Measurements from ENCODE around the gene SHC3. TPM values are rescaled to one million over a fixed set of nuclear protein-coding genes. Genes with fewer than 3 reads are reported as not detected.

The SHC3 gene
- total and polyA plus RNA-seq, 2 donors (not counting 1 experiment from before 2014, with no cell fraction given), result 1.7 to 16.2 TPM

DNA sequence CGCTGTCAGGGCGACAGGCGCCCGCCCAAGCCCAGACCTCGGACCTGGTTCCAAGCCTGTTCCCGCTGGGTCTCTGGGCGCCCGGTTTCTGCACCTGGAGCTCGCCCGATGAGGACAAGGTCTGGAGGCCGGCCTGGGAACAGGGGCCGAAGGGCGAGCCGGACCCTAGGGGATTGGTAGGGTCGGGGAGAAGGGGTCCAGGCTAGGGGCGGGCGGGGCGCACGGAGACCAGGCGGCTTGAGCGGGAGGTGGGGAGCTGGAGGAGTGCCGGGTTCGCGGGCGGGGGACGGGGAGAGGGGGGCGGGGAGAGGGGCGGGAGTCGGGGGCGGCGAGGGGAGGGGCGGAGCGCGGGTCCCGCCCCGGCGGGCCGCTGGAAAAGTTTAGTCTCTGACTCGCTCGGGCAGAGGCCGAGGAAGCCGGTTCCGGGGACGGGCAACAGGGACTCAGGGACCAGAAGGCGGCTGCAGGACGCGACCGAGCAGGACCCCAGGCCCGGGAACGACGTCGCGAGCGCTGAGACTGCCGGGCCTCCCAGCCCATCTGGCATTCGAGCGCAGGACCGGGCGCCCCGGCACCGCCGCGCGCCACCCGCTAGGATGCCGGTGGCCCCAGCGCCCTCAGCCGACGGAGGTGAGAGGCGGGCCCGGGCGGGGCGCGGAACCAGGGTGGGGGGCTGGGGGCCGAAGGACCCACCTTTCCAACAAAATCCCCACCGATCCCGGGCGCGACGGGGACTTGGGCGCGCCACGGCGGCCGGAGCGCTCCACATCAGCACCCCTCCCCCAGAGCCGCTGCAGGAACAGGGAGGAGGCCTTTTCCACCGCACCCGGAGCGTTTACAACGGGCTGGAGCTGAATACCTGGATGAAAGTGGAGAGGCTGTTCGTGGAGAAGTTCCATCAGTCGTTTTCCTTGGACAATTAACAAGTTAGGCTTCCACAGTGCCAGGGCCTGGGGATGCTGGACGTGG is 187.3 kb downstream of the SHC3 start, which contains the start of gene S1PR3:
Gene S1PR3, plus strand, starts transcription at position 403 of the 969 bp plus-strand sequence. CDS start 9,733 bp downstream, outside the sequence.
- peaks cover 25% of the 10 kb centered on the region for H3K79me2 ChIP-seq (ENCODE audit: control insufficient read depth, insufficient read depth, low read length)

DNA sequence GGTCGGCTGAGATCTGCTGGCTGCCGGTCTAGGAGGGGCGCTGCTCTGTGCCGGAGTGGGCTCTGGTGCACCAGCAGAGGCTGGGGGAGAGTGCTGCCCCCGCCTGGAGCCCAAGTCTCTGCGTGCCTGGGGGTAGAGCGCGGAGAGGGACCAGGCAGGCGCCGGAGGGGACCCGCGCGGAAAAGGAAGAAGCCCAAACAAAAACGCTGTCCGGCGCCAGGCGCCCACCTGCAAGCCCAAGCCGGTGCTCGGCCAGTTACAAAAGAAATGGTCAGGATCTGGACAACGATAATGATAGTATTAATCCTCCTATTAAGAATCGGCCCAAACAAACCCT is 187.9 kb downstream of the SHC3 start:
- Histone ChIP-seq H3K79me2 (ENCODE audit: control insufficient read depth, insufficient read depth, low read length) (peaks cover 25% of the 10 kb centered on the region), H3K27ac (ENCODE audit: insufficient read depth, low read length) (no peak overlapping the region), H4K20me1 (ENCODE audit: control insufficient read depth, extremely low read depth, insufficient read depth, low read length) (no peaks in the 10 kb centered on the region), H3K4me1 (ENCODE audit: control insufficient read depth, extremely low read depth, insufficient read depth, low read length) (peaks cover 15% of the 10 kb centered on the region), H3K4me2 (ENCODE audit: extremely low read depth, insufficient read depth, low read length) (peak overlapping the region; percentile 59), H3K27me3 (ENCODE audit: control insufficient read depth, insufficient read depth, low read length) (no peaks in the 10 kb centered on the region), H3K4me3 (replicated peaks in 1 of 4; ENCODE audit: control extremely low read depth in 1 of 4, insufficient read depth in 1 of 4, low read depth in 3 of 4, low read length in 4 of 4) (peak overlapping the region; percentile 27 to 82 (median 37)), H3K9me3 (ENCODE audit: control insufficient read depth, insufficient read depth, low read depth, low read length) (no peaks in the 10 kb centered on the region), H2AFZ (ENCODE audit: low read length) (no peak overlapping the region), H3K36me3 (ENCODE audit: control insufficient read depth, insufficient read depth, low read length) (no peaks in the 10 kb centered on the region), H3K9ac (ENCODE audit: insufficient read depth, low read length) (no peak overlapping the region)
- DNase-seq (ENCODE audit: low read depth in 2 of 2), result no peak
- TF ChIP-seq, protein P1, sequence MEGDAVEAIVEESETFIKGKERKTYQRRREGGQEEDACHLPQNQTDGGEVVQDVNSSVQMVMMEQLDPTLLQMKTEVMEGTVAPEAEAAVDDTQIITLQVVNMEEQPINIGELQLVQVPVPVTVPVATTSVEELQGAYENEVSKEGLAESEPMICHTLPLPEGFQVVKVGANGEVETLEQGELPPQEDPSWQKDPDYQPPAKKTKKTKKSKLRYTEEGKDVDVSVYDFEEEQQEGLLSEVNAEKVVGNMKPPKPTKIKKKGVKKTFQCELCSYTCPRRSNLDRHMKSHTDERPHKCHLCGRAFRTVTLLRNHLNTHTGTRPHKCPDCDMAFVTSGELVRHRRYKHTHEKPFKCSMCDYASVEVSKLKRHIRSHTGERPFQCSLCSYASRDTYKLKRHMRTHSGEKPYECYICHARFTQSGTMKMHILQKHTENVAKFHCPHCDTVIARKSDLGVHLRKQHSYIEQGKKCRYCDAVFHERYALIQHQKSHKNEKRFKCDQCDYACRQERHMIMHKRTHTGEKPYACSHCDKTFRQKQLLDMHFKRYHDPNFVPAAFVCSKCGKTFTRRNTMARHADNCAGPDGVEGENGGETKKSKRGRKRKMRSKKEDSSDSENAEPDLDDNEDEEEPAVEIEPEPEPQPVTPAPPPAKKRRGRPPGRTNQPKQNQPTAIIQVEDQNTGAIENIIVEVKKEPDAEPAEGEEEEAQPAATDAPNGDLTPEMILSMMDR (conservative IDR thresholded peaks at IDR 0.05 in 1 of 2, IDR thresholded peaks at IDR 0.05 in 1 of 2; ENCODE audit: low read depth in 1 of 2, low read length in 2 of 2), result peak in 1 of 2 donors; percentile 11
- TF ChIP-seq EZH2 (IDR thresholded peaks at IDR 0.05; ENCODE audit: low read length, missing control alignments), result no peak

More for the DNA sequence above, 187.3 kb downstream of the SHC3 start, which contains the start of gene S1PR3:
- Histone ChIP-seq H3K4me2 (ENCODE audit: extremely low read depth, insufficient read depth, low read length) (peak within 1 kb of the TSS; percentile 87), H2AFZ (ENCODE audit: low read length) (peak within 1 kb of the TSS; percentile 73), H3K27me3 (ENCODE audit: control insufficient read depth, insufficient read depth, low read length) (no peaks in the 10 kb centered on the region), H3K9ac (ENCODE audit: insufficient read depth, low read length) (peak within 1 kb of the TSS; percentile 71), H3K36me3 (ENCODE audit: control insufficient read depth, insufficient read depth, low read length) (no peaks in the 10 kb centered on the region), H3K4me1 (ENCODE audit: control insufficient read depth, extremely low read depth, insufficient read depth, low read length) (peaks cover 16% of the 10 kb centered on the region), H3K9me3 (ENCODE audit: control insufficient read depth, insufficient read depth, low read depth, low read length) (no peaks in the 10 kb centered on the region), H3K27ac (ENCODE audit: insufficient read depth, low read length) (peak within 1 kb of the TSS; percentile 43), H3K4me3 (replicated peaks in 1 of 4; ENCODE audit: control extremely low read depth in 1 of 4, insufficient read depth in 1 of 4, low read depth in 3 of 4, low read length in 4 of 4) (peak within 1 kb of the TSS; percentile 75 to 97 (median 84)), H4K20me1 (ENCODE audit: control insufficient read depth, extremely low read depth, insufficient read depth, low read length) (no peaks in the 10 kb centered on the region)
- no peak for TF ChIP-seq EZH2 (IDR thresholded peaks at IDR 0.05; ENCODE audit: low read length, missing control alignments)
- TF ChIP-seq, protein P1 (conservative IDR thresholded peaks at IDR 0.05 in 1 of 2, IDR thresholded peaks at IDR 0.05 in 1 of 2; ENCODE audit: low read depth in 1 of 2, low read length in 2 of 2), result no peak
- peak; percentile 45 to 60 for DNase-seq (ENCODE audit: low read depth in 2 of 2)

DNA sequence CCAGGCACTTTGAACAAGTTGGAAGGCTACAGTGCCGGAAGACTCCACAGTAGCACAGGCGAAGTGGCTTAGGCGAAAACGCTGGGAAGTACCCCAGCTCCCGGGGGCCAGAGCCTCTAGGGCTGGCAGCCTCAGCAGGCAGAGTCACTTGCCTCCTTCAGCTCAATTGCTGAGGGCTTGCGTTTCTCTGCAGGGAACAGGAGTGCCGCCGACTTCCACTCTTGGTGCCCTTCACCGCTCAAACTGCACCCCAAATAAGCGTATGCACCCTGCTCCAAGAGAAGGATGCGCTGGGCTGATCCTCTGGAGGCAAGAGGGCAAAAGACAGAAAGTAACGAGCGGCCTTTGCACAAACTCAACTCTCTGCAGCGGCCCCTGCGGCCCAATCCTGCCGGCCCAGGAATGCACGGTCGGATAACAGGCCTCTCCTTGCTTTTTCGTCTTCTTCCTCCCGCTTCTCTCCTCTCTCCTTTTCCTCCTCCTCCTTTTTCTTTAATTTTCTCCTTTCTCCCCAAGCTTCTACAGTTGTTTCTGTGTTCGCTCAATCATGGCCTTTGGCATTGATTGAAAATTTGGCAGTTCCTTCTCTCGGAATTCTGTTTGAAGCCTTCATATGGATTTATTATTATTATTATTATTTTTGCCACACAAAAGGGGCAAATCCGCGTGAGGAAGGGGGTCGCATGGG is 188.4 kb downstream of the SHC3 start:
- Histone ChIP-seq H3K4me2 (ENCODE audit: extremely low read depth, insufficient read depth, low read length) (no peak overlapping the region), H3K4me1 (ENCODE audit: control insufficient read depth, extremely low read depth, insufficient read depth, low read length) (peaks cover 11% of the 10 kb centered on the region), H3K9me3 (ENCODE audit: control insufficient read depth, insufficient read depth, low read depth, low read length) (no peaks in the 10 kb centered on the region), H3K36me3 (ENCODE audit: control insufficient read depth, insufficient read depth, low read length) (no peaks in the 10 kb centered on the region), H2AFZ (ENCODE audit: low read length) (no peak overlapping the region), H3K9ac (ENCODE audit: insufficient read depth, low read length) (no peak overlapping the region), H4K20me1 (ENCODE audit: control insufficient read depth, extremely low read depth, insufficient read depth, low read length) (no peaks in the 10 kb centered on the region), H3K27me3 (ENCODE audit: control insufficient read depth, insufficient read depth, low read length) (no peaks in the 10 kb centered on the region), H3K79me2 (ENCODE audit: control insufficient read depth, insufficient read depth, low read length) (peaks cover 25% of the 10 kb centered on the region), H3K27ac (ENCODE audit: insufficient read depth, low read length) (no peak overlapping the region), H3K4me3 (replicated peaks in 1 of 4; ENCODE audit: control extremely low read depth in 1 of 4, insufficient read depth in 1 of 4, low read depth in 3 of 4, low read length in 4 of 4) (peak overlapping the region in 1 of 4 experiments; percentile 82)
- no peak for DNase-seq (ENCODE audit: low read depth in 2 of 2)
- TF ChIP-seq, protein P1 (conservative IDR thresholded peaks at IDR 0.05 in 1 of 2, IDR thresholded peaks at IDR 0.05 in 1 of 2; ENCODE audit: low read depth in 1 of 2, low read length in 2 of 2), result peak in 1 of 2 donors; percentile 22
- no peak for TF ChIP-seq EZH2 (IDR thresholded peaks at IDR 0.05; ENCODE audit: low read length, missing control alignments)
